Nucleus accumbens (tissue), 56 donors: ENCODE results near the gene ZFYVE1.
"Not testable (repeated sequence)": the region's sequence is repeated elsewhere in the genome, so short reads cannot be mapped to it uniquely, and the experiment has no call there.

Source experiments
- DNase-seq, 56 donors: peaks; one replicate each; lab custom pipeline; 2025; lab: John Stamatoyannopoulos, UW

Gene ZFYVE1

GRCh38 chr14:72961579-72962335 is 65.1 kb downstream of the ZFYVE1 start:
- no peak for DNase-seq

DNA sequence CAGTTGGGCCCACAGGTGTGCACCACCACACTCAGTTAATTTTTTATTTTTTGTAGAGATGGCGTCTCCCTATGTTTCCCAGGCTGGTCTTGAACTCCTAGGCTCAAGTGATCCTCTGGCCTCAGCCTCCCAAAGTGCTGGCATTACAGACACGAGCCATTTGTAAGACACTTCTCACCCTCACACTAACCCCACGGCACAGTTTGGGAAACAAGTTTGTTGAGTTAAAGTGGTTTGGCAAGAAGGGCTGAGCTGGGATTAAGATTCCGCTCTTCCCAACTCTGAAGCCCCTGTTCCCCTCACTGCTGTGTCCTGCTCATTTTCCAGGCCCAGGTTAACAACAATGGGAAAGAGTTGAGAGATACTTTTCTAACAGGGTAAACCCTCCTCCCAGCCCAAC is 65.9 kb downstream of the ZFYVE1 start:
- not testable (repeated sequence) for DNase-seq

DNA sequence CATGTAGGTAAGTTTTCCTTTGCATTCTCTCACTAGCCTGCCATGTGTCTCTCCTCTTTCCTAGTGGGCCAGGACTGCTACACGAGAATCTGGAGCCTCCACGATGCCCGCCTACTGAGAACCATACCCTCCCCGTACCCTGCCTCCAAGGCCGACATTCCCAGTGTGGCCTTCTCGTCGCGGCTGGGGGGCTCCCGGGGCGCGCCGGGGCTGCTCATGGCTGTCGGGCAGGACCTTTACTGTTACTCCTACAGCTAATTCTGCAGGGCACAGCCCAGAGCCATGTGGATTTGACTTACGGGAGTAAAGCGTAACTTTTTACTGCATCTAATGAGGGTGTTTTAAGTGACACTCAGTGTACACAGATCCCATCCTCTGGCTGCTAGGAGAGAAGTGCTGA is 68.4 kb downstream of the ZFYVE1 start:
- no peak for DNase-seq

- no peak for DNase-seq
Observed at GRCh38 chr14:72957213-72957612, 69.7 kb downstream of the ZFYVE1 start.

DNA sequence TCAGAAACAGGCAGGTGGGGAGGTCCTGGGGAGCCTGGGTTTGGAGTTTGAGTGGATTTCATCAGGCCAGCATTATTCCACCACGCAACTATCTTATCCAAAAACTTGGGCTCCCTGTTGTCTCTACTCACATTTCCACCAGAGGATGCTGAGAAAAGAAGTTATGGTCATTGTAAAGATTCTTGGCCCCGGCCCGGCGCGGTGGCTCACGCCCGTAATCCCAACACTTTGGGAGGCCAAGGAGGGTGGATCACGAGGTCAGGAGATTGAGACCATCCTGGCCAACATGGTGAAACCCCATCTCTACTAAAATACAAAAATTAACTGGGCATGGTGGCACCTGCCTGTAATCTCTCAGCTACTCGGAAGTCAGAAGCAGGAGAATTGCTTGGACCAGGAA is 70.2 kb downstream of the ZFYVE1 start:
- DNase-seq: not testable (repeated sequence)

- DNase-seq: no peak
Observed at GRCh38 chr14:72952171-72952570, 74.7 kb downstream of the ZFYVE1 start.

DNA sequence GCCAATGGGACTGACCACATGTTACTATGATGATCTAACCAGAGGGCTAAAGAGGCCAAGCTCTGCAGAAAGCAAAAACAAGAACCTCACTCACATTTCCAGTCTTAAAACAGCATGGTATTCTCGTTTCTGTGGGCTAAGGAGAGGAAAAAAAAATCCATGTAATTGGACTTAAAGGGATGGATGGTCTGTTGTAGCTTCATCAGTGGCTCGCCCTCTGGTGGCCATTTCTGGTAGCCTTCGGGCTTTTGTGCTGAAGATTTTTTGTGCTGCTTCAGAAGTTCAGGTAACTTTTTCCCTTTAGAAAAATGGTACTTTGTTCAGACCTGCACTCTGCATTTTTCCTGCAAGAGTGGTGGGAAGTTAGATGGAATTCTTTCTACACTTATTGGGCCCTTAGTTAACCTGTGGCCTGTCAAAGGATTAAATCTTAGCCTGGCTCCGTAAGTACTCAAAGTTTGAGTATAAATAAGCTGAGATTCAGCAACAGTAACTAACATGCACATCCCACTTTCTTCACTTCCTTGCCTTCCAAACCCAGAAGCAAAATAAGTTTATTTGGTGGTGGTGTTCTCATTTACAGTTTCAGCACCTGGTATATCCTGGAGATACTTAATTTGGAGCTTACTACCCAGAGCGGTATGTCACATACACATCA is 78.3 kb downstream of the ZFYVE1 start:
- peak in 39 of 56 donors; percentile 5 to 84 (median 22) for DNase-seq

DNA sequence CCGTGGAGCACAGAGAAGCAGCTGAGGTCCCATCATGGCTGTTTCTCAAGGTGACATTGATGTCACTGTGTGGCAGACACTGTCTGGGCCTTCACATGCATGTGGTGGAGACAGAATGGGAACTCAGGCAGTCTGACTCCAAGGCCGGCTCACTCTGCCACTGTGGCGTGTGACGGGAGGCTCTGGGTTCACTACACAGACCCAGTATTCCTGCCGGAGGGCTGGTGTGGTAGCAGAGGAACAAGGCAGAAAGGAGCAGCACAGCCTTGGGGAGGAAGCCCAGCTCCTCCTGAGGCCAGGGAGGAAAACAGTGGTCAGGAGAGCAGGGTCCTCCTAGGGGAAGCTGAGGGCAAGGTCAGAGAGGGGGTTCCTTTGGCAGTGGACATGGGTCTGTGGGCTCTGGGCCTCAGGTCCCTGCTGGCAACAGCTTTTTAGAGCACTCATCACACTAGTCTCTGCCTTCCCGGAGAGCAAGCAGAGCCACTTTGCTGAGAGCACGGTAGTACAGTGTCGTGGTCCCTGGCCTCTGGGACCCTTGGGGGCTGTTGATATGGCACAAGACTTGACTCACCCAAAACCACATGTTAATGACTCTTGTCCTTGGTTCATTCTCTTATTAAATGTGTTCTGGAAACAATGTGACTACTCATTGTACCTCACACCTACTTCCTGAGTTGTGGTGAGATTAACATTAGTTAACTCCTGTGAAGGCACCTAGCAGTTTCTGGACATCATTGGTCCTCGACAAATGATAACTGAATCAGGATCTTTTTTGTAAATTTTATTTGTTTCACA is 79.3 kb downstream of the ZFYVE1 start:
- no peak for DNase-seq

DNA sequence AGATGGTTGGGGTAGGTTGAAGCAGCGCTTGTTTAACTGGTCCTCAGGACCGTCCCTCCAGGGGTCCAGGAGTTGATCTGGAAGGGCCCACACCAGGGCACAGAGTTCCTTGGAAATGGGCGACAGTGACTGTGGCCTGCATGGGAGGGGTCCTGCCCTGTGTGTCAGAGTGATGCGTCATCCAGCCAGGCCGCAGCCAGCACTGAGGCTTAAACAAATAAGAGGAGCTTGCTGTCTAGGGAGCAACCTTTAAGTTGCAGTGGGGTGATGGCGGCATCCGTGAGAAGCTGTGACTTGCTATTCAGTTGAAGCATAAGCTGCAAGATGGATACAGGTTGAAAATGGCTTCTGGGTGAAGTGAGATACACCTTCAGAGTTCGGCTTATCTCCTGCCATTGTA is 80.4 kb downstream of the ZFYVE1 start:
- DNase-seq: no peak

GRCh38 chr14:72945356-72946027 is 81.4 kb downstream of the ZFYVE1 start:
- DNase-seq: no peak

DNA sequence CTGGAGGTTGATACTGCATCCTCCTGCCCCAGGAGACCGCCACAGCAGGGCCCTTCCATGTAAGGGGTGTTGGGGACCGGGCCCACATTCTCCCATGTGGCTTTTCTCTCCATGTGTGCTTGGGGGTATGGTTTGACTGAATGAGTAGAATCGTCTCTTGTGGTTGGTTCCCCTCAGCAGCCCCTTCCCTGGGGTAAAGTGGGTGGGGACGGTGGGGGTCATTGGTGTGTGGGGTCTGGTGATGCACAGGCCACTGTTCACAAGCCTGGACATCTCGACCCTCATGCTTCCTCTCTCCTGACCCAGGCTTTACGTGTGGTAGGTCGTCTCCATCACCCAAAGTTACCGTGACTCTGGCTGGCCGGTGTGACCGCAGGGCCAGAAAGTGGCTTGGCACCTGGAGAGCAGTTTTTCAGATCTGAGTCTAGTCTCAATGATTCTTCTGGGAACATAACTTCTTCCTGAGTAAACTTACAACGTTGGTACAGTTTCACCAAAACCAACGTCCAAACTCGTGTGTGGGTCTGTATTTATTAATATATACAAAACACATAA is 83.0 kb downstream of the ZFYVE1 start:
- no peak for DNase-seq

DNA sequence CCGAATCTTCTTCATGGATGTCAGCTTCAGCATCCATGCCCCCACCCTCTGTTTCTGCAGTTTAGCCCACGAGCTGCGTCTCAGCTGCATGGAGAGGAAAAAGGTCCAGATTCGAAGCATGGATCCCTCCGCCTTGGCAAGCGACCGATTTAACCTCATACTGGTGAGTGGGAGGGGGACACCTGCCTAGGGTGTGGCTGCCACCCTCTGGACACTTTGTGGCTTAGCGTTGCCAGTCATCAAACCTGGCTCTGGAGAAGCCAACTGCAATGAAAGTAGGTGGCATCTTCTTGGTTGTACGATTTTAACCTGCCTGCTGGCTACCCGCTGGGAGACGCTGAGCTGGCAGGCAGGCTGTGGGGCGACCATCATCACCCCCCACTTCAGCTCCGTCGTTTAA is 84.0 kb downstream of the ZFYVE1 start:
- no peak for DNase-seq

- DNase-seq: peak in 5 of 56 donors; percentile 5 to 15 (median 10)
Observed at GRCh38 chr14:72941286-72941985, 85.5 kb downstream of the ZFYVE1 start.

DNA sequence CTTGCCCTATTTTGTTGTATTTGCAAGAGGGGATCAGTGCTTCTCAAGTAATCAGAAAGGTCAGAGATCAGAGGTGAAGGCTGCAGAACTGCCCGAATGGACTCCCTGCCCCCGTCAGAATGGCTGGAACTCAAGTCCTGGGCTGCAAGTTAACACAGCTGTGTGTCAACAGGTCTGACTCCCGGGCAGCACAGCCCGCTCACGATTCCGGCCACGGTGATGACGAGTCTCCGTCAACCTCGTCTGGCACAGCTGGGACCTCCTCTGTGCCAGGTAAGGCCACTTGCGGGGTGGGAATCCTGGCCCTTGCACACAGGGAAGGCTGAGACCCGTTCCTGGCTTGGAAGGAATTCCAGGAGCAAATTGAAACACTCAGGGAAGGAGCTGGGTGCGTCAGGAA is 87.3 kb downstream of the ZFYVE1 start:
- DNase-seq: no peak

DNA sequence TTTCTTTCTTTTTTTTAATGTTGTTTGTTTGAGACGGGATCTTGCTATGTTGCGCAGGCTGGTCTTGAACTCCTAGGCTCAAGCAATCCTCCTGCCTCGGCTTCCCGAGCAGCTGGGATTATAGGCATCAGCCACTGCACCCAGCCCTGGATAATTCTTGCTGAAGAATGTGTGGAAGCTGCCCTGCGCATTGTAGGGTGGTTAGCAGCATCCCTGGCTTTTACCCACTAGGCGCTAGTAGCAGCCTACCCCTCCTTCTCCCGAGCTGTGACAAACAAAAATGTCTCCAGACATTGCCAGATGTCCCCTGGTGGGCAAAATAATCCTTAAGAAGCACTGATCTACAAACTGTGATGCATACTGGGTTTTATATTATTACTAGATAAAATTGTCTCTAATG is 94.0 kb downstream of the ZFYVE1 start:
- no peak for DNase-seq

DNA sequence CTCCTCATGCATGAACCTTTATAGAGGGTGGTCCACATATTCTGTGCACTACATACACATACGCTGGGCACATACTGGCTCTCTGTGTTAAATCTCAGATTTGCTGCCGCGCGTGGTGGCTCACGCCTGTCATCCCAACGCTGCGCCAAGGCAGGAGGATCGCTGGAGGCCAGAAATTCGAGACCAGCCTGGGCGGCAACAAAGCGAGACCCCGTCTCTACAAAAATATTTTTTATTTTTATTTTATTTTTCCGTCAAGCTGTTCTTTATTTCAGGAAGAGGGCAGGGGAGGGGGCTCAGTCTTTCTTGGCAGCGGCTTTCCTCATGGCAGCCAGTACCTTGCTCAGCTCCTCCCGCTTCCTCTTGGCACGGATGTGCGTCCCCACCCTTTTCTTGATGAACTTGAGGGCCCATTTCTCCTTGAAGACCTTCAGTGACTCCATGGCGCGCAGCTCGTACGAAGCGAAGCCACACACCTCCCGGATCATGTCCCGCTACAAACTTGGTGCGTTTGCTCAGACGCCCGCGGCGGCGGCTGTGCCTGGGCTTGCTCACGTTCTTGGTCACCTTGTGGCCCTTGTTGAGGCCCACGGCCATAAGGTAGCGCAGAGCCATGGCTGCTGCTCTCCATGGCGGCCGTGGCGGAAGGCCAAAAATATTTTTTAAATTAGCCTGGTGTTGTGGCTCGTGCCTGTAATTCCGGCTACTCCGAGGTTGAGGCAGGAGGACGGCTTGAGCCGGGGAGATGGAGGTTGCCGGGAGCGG is 97.4 kb downstream of the ZFYVE1 start:
- DNase-seq: no peak

DNA sequence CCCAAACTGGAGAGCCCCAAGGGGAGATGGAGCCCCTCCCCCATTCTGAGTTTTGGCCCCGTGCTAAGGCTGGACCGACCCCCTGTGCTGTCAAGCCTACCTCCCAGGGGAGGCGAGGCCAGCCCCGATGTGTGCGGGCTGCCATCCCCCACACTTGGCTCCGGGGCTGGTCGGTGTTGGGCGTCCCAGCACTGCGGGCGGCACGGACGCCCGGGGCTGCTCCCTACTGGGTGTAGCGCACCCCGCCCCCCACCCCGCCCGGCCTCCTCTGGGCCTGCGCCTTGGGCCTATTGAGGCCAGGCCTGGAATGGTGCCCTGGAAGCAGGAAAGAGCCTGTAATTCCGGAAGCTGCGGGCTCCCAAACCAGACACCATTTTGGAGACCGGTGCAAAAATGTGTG is 98.0 kb downstream of the ZFYVE1 start:
- no peak for DNase-seq

DNA sequence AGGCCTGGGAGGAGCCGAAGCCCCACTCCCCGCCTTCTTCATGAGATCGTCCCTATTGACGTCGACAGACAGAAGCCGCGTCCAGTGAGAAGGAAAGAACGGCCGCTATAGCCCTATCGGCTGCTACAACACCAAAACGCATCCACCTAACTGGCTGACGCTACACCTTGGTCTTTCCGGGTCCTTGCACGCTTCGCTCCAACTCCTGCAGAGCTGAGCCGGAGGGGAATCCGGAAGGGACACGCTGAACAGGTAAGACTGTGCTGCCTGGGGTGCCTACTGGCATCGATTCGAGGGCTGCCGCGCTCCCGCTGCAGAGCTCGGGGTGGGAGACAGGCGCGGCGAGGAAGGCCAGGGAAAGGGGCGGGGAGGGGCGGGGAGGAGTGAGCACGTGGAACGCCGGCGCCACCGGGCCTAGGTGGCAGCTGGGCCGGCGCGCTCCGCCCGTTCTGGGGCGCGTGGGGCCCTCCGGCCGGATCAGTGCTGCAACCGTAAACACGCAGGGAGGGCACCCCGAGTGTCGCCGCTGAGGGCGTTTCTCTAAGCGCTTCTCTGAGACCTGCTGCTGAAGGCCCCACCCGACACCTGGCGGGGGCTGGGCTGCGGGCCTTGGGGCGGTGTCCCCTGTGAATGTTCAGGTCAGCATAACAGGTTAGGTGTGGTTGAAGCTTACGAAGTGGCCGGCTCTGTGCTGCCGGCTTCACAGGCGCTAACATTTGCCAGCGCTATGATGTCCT is 100.4 kb downstream of the ZFYVE1 start, which contains the start of gene DCAF4:
DCAF4 (plus strand) TSS at position 173 of the 737 bp plus-strand sequence. CDS start 11,515 bp downstream, outside the sequence.
- peak; percentile 69 to 98 (median 91) for DNase-seq
